Astrocyte (in vitro differentiated cells and primary cell): ENCODE data around the gene CDH23. TPM values are rescaled to one million over a fixed set of nuclear protein-coding genes. Genes with fewer than 3 reads are reported as not detected.
A peak's percentile ranks its signal among the peaks of the same experiment; 100 is the strongest.

Source experiments
- DNase-seq: peaks from one replicate; pipeline ENCODE4 v3.0.0-alpha.2; 2010; ENCODE audit warnings: low read depth
- FAIRE-seq: peaks from 2 replicates; lab custom pipeline; 2011; peaks lifted over from hg19 to GRCh38; lab: Jason Lieb, UNC
- H2AFZ ChIP-seq: 2 replicates; pipeline ENCODE4 v1.6.0; 2012; ENCODE audit warnings: low read depth, low read length, inconsistent platforms
- H3K27ac ChIP-seq: 2 replicates; pipeline ENCODE4 v1.5.1; 2011; ENCODE audit warnings: low read depth, low read length, inconsistent platforms
- H3K27me3 ChIP-seq: 2 replicates; pipeline ENCODE4 v1.6.0; 2011; ENCODE audit warnings: low read length, inconsistent platforms; ENCODE audit not compliant: insufficient read depth
- H3K36me3 ChIP-seq: 2 replicates; pipeline ENCODE4 v1.5.1; 2011; ENCODE audit warnings: low read length, inconsistent platforms; ENCODE audit not compliant: insufficient read depth
- H3K4me1 ChIP-seq: 2 replicates; pipeline ENCODE4 v1.5.1; 2011; ENCODE audit warnings: low read length, inconsistent platforms; ENCODE audit not compliant: insufficient read depth
- H3K4me2 ChIP-seq: 2 replicates; pipeline ENCODE4 v1.6.0; 2012; ENCODE audit warnings: low read length, inconsistent platforms
- H3K4me3 ChIP-seq: 2 replicates; pipeline ENCODE4 v1.5.1; 2011; ENCODE audit warnings: low read depth, mild to moderate bottlenecking, low read length, inconsistent platforms; ENCODE audit not compliant: insufficient read depth
- H3K79me2 ChIP-seq: 2 replicates; pipeline ENCODE4 v1.6.0; 2012; ENCODE audit warnings: mild to moderate bottlenecking, low read length, inconsistent platforms; ENCODE audit not compliant: insufficient read depth
- H3K9ac ChIP-seq: 2 replicates; pipeline ENCODE4 v1.6.0; 2012; ENCODE audit warnings: mild to moderate bottlenecking, low read length, inconsistent platforms
- H3K9me3 ChIP-seq: 2 replicates; pipeline ENCODE4 v1.5.1; 2012; ENCODE audit warnings: low read depth, mild to moderate bottlenecking, low read length, inconsistent platforms; ENCODE audit not compliant: insufficient read depth
- H4K20me1 ChIP-seq: 2 replicates; pipeline ENCODE4 v1.6.0; 2012; ENCODE audit warnings: low read length, inconsistent platforms; ENCODE audit not compliant: insufficient read depth
- H3K27ac Mint-ChIP-seq: one replicate; pipeline ENCODE4 v1.8.0; 2021; ENCODE audit warnings: mild to moderate bottlenecking, mixed read lengths; ENCODE audit not compliant: unreplicated experiment
- H3K27me3 Mint-ChIP-seq: one replicate; pipeline ENCODE4 v1.8.0; 2021; ENCODE audit warnings: low read depth, mixed read lengths; ENCODE audit not compliant: unreplicated experiment
- H3K36me3 Mint-ChIP-seq: one replicate; pipeline ENCODE4 v1.8.0; 2021; ENCODE audit warnings: low read depth, mixed read lengths; ENCODE audit not compliant: unreplicated experiment
- H3K4me1 Mint-ChIP-seq: one replicate; pipeline ENCODE4 v1.8.0; 2021; ENCODE audit warnings: low read depth, mixed read lengths; ENCODE audit not compliant: unreplicated experiment
- H3K4me3 Mint-ChIP-seq: one replicate; pipeline ENCODE4 v1.8.0; 2021; ENCODE audit warnings: mild to moderate bottlenecking, moderate library complexity, mixed read lengths; ENCODE audit not compliant: unreplicated experiment
- H3K9me3 Mint-ChIP-seq: one replicate; pipeline ENCODE4 v1.8.0; 2021; ENCODE audit warnings: mild to moderate bottlenecking, mixed read lengths; ENCODE audit not compliant: unreplicated experiment
- EZH2 ChIP-seq: IDR thresholded peaks from 2 replicates; pipeline ENCODE4 v1.6.1; 2012; ENCODE audit warnings: mild to moderate bottlenecking, low read length, inconsistent platforms; ENCODE audit not compliant: insufficient read depth
- total RNA-seq: library from RNA; stranded (reverse); gene quantifications from 2 replicates; pipeline ENCODE4 v1.2.1, GENCODE V29; 2021
- TF ChIP-seq, protein P1 (sequence below): IDR thresholded peaks from 2 replicates; pipeline ENCODE4 v1.5.1; 2011; ENCODE audit warnings: low read depth, mild to moderate bottlenecking, inconsistent platforms, low read length, moderate library complexity; ENCODE audit not compliant: insufficient read depth

Gene CDH23
- total RNA-seq, 1 donor from 2014 or later = not detected

DNA sequence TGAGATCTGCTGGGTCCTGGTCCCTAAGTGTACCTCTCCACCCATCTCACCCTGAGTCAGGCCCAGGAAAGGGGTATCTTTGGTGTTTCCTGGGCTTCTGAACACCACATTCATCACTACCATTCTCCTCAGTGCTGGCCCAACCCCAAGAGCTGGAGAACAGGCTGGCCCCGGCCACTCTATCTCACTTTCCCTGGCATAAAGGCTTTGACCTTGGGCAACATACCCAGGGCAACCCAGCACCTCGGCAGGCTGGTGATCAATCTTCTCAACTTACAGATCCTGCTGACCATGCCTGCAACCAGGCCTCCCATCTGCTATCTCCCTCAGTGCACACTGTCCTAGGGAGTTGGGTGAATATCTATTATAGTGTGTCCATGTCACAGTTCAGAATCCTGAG lies 374.5 kb downstream of the CDH23 start:
- H3K4me3 Mint-ChIP-seq = no peak overlapping the region
- H3K36me3 Mint-ChIP-seq = no peaks in the 10 kb centered on the region
- Histone ChIP-seq H3K36me3 (no peaks in the 10 kb centered on the region), H3K79me2 (no peaks in the 10 kb centered on the region), H3K4me2 (no peak overlapping the region), H3K27ac (no peak overlapping the region), H4K20me1 (no peaks in the 10 kb centered on the region), H3K9ac (no peak overlapping the region), H3K9me3 (no peaks in the 10 kb centered on the region), H2AFZ (no peak overlapping the region), H3K4me1 (peaks cover 38% of the 10 kb centered on the region), H3K4me3 (no peak overlapping the region), H3K27me3 (no peaks in the 10 kb centered on the region)
- H3K4me1 Mint-ChIP-seq = peaks cover 29% of the 10 kb centered on the region
- no peak overlapping the region for H3K27ac Mint-ChIP-seq
- DNase-seq = no peak
- no peaks in the 10 kb centered on the region for H3K9me3 Mint-ChIP-seq
- no peak for FAIRE-seq
- peaks cover 26% of the 10 kb centered on the region for H3K27me3 Mint-ChIP-seq
- TF ChIP-seq, protein P1, sequence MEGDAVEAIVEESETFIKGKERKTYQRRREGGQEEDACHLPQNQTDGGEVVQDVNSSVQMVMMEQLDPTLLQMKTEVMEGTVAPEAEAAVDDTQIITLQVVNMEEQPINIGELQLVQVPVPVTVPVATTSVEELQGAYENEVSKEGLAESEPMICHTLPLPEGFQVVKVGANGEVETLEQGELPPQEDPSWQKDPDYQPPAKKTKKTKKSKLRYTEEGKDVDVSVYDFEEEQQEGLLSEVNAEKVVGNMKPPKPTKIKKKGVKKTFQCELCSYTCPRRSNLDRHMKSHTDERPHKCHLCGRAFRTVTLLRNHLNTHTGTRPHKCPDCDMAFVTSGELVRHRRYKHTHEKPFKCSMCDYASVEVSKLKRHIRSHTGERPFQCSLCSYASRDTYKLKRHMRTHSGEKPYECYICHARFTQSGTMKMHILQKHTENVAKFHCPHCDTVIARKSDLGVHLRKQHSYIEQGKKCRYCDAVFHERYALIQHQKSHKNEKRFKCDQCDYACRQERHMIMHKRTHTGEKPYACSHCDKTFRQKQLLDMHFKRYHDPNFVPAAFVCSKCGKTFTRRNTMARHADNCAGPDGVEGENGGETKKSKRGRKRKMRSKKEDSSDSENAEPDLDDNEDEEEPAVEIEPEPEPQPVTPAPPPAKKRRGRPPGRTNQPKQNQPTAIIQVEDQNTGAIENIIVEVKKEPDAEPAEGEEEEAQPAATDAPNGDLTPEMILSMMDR = no peak
- TF ChIP-seq EZH2 = no peak

DNA sequence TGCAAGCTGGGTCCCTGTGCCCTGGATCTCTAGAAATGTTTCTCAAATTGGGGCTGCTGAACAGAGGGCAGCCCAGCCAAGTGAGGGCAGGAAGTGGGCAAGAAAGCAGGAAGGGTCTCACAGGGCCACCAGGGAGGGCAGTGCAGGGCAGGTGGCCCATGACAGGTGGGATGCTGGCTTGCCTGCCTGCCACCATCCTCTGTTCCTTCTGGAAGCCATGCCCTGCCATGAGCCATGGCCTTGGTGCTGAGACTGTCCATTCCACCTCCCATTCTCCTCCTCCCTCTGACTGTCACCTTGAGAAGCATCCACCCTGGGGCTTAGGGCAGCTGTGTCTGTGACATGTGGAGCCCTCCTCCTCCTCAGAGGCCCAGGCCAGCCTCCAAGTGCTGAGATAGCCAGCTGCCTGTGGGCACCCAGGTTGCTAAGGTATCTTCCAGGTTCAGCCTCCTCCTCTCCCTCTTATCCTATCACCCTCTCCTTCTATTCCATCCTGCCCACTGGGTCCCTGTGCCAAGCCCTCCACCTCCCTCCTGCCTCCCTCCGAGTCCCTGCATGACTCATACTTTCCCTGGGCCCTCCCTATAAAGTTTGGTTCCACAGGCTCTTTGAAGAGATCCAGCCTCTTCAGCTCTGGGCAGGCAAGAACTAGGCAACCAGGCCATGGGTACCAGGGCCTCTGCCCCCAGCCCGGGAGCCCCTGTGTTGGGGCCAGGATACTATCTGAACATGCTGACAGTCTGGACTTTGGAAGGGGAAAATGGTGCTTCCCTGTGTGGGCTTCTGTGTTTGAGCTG lies 375.3 kb downstream of the CDH23 start:
- Histone ChIP-seq H3K79me2 (no peaks in the 10 kb centered on the region), H3K27me3 (no peaks in the 10 kb centered on the region), H4K20me1 (no peaks in the 10 kb centered on the region), H3K4me2 (peak overlapping the region; percentile 86), H3K36me3 (no peaks in the 10 kb centered on the region), H2AFZ (no peak overlapping the region), H3K4me1 (peaks cover 31% of the 10 kb centered on the region), H3K4me3 (no peak overlapping the region), H3K9me3 (no peaks in the 10 kb centered on the region), H3K9ac (no peak overlapping the region), H3K27ac (no peak overlapping the region)
- peak; percentile 68 for DNase-seq
- no peaks in the 10 kb centered on the region for H3K36me3 Mint-ChIP-seq
- peak overlapping the region; percentile 47 for H3K27ac Mint-ChIP-seq
- no peak for FAIRE-seq
- TF ChIP-seq, protein P1 = no peak
- no peak for TF ChIP-seq EZH2
- peaks cover 22% of the 10 kb centered on the region for H3K4me1 Mint-ChIP-seq
- no peak overlapping the region for H3K4me3 Mint-ChIP-seq
- H3K27me3 Mint-ChIP-seq = peaks cover 31% of the 10 kb centered on the region
- no peaks in the 10 kb centered on the region for H3K9me3 Mint-ChIP-seq

DNA sequence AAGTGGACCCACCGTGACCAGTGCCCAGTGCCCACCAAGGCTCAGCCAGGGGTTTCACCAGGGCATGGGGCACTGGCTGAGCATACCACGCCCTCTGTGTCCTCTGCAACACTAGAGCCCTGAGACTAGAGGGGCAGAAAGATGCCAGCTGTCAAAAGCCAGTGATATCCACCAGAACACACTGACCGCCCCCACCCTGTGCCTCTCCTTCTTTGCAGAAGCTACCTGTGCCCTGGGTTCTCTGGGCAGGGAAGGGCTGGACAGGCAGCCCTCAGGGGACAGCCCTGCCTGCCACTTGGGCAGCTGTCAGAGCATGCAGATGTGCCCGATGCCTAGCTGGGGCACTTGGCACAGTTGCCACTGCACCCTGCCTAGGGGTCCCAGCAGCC lies 376.1 kb downstream of the CDH23 start:
- Histone ChIP-seq H2AFZ (peak overlapping the region; percentile 82), H3K27me3 (no peaks in the 10 kb centered on the region), H3K9me3 (no peaks in the 10 kb centered on the region), H3K79me2 (no peaks in the 10 kb centered on the region), H3K27ac (no peak overlapping the region), H3K4me1 (peaks cover 22% of the 10 kb centered on the region), H3K36me3 (no peaks in the 10 kb centered on the region), H4K20me1 (no peaks in the 10 kb centered on the region), H3K4me3 (peak overlapping the region; percentile 52), H3K4me2 (peak overlapping the region; percentile 86), H3K9ac (peak overlapping the region; percentile 68)
- Mint-ChIP-seq H3K9me3 (peaks cover 3% of the 10 kb centered on the region), H3K4me1 (peaks cover 17% of the 10 kb centered on the region), H3K36me3 (peaks cover 1% of the 10 kb centered on the region), H3K27ac (no peak overlapping the region), H3K27me3 (peaks cover 36% of the 10 kb centered on the region), H3K4me3 (peak overlapping the region; percentile 34)
- TF ChIP-seq EZH2 = no peak
- TF ChIP-seq, protein P1 = no peak
- FAIRE-seq (no peak), DNase-seq (no peak)
